ENCODE measurements around the gene LRRC75B.

DNA sequence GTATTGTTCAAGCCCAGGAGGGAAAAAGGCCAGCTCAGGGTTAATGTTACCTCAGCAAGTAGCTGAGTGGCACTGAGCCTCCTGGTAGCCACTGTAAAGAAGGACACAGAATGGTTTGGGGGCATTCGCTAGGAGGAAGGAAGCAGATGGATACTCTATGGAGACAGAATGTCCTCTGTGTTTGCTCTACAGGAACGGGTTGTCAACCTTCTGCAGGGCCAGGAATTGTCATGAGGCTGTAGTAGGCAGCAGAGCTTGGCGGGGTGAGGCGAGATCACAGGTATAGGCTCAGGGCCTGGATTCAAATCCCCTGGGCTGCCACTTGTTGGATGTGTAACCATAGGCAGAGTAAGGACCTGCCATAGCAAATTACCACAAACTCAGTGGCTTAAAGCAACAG lies 3.0 kb upstream of the LRRC75B start:
- TF ChIP-seq CTCF (IDR thresholded peaks at IDR 0.05) (no peak), POLR2AphosphoS5 (IDR thresholded peaks at IDR 0.05; ENCODE audit: low read depth, low read length) (no peak)
- TF ChIP-seq, protein P1, sequence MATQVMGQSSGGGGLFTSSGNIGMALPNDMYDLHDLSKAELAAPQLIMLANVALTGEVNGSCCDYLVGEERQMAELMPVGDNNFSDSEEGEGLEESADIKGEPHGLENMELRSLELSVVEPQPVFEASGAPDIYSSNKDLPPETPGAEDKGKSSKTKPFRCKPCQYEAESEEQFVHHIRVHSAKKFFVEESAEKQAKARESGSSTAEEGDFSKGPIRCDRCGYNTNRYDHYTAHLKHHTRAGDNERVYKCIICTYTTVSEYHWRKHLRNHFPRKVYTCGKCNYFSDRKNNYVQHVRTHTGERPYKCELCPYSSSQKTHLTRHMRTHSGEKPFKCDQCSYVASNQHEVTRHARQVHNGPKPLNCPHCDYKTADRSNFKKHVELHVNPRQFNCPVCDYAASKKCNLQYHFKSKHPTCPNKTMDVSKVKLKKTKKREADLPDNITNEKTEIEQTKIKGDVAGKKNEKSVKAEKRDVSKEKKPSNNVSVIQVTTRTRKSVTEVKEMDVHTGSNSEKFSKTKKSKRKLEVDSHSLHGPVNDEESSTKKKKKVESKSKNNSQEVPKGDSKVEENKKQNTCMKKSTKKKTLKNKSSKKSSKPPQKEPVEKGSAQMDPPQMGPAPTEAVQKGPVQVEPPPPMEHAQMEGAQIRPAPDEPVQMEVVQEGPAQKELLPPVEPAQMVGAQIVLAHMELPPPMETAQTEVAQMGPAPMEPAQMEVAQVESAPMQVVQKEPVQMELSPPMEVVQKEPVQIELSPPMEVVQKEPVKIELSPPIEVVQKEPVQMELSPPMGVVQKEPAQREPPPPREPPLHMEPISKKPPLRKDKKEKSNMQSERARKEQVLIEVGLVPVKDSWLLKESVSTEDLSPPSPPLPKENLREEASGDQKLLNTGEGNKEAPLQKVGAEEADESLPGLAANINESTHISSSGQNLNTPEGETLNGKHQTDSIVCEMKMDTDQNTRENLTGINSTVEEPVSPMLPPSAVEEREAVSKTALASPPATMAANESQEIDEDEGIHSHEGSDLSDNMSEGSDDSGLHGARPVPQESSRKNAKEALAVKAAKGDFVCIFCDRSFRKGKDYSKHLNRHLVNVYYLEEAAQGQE (IDR thresholded peaks at IDR 0.05; ENCODE audit: insufficient read depth in 1 of 2, low read depth in 2 of 2, low read length in 1 of 2) = no peak

Measured in Panc1 (cell line).